GM19099 (cell line): ENCODE data around the gene TOR1B.

ENCODE experiments used
- POLR2A ChIP-seq: IDR thresholded peaks from 3 replicates; pipeline ENCODE4 v1.6.1; 2011; ENCODE audit warnings: low read depth; ENCODE audit not compliant: insufficient read length; ENCODE audit errors: extremely low read depth

The TOR1B gene

DNA sequence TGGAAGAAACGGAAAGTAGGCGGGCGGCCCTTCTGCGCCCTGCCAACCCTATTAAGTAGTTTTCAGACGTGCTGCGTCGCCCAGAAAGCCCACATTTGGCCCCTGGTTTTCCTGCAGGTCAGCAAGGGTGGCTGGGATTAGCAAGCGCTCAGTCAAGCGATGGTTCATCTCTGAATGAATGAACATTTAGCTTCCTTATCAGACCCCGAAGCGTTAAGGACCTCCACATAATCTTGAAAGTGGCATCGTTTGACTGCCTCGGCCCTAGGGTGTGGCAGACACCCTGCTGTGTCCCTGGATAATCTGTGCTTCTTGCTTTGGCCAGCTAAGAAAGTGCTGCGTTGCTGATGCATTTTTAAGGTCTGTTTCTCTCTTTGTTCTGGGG, 684 bp downstream of the TOR1B start:
- TF ChIP-seq POLR2A: no peak

DNA sequence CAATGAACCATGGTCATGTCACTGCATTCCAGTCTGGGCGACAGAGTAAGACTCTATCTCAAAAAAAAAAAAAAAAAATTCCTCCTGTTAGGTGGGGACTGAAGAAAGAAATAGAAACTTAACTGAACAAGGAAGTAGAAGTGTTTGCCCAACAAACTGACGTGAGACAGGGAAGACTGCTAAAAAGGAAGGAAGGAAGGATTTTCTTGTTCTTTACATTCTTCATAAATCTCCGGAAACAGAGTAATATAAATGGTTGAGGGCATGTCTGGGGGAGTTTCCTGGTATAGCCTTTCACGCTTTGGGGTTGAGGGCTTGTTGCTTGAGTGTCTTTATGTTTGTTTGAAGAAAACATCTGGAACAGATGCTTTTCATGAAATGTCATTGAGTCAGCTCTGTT, 3.1 kb downstream of the TOR1B start:
- no peak for TF ChIP-seq POLR2A

DNA sequence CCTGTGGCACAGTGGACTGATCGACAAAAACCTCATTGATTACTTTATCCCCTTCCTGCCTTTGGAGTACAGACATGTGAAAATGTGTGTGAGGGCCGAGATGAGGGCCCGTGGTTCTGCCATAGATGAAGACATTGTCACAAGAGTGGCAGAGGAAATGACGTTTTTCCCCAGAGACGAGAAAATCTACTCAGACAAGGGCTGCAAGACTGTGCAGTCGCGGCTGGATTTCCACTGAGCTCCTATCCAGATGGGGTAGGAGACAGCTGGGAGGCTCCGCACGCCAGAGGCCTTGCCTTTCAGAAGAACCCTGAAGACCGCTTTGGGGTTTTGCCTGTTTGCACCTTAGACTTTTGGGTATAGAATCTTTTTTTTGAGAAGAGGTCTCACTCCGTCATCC, 6.4 kb downstream of the TOR1B start:
- no peak for TF ChIP-seq POLR2A

DNA sequence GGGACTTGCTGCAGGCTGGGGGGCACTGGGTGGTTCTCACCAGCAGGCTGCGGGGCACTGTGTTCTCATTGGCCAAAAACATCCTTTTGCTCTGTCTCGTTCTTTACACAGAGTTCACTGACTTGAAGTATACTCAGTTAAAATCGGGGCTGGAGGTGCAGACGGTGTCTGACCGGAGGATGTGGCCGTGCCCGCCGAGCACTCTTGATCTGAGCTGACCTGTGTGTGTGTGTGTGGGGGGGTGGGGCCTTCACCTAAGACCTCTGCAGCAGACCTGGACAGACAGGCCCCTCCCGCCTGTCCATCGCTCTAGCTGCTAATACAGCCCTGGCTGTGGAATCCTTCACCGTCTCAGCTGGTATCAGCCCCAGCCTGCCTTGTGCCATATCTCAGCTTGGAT, 7.1 kb downstream of the TOR1B start:
- no peak for TF ChIP-seq POLR2A

DNA sequence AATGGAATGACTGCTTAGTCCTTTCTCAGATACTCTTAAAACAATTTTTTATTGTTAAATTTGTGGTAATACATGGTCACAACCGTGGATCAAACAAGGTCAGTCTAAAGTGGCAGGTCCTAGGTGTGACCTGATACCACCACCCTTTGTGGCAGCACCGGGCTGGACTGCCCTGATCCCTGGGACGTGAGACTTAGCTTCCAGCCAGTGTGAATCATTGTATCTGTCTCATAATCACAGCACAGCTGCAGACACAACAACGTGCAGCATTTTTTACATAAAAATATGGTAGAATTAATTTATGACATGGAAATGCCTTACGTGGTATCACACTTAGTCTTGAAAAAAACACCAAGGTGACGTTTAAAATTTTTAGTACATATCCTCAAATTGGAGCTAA, 7.8 kb downstream of the TOR1B start:
- TF ChIP-seq POLR2A: no peak

DNA sequence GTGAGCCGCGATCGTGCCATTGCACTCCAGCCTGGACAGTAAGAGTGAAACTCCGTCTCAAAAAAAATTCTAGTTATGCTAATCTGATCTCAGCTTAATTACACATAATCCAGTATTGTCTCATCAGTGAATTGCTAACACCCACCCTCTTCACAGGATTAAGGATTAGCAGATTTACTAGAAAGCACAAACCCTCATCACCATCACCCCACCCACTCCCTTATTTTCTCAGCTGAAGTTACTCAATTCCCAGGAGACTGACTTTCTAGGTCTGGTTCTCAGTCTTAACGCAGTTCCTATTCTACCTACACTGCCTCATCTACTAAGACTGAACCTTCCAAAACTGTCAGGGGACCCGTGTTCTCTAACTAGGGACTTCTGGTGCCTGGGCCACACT, 9.0 kb downstream of the TOR1B start:
- no peak for TF ChIP-seq POLR2A

DNA sequence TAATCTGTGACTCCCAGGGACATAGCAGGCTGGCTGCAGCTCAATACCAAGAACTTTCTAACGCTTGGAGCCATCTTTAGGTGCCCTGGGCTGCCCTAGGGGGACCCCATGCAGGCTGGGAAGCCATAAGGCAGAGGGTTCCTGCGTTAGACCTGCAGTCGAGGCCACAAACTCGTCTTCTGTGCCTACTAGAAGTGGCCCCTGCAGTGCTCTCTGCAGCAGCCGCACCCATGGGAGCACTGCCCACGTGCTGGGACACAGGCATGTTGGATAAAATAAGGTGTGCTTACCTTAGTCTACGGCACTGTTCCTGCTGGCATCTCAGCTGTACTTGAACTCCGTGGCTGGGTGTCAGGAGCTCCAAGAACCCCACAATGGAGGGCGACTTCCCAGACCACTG, 9.4 kb downstream of the TOR1B start:
- TF ChIP-seq POLR2A: no peak

DNA sequence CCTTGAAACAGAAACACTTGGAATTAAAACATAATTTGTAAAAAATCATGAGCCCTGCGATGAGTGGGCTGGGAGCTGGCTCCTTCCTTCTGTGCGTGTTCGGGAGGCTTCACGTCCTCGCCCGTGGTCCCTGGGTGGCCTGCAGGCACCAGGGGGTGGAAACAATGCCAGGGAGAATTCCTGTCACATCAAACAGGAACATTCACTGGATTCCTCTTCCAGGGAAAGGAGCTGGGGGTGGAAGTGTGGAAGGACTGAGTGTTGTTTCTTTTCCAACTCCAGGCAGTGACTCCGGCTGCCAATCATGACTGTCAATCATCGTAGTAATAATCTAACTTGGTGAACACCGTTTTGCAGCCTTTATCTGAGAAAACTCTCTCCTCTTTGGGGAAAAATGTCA, 10.7 kb downstream of the TOR1B start:
- TF ChIP-seq POLR2A: no peak

DNA sequence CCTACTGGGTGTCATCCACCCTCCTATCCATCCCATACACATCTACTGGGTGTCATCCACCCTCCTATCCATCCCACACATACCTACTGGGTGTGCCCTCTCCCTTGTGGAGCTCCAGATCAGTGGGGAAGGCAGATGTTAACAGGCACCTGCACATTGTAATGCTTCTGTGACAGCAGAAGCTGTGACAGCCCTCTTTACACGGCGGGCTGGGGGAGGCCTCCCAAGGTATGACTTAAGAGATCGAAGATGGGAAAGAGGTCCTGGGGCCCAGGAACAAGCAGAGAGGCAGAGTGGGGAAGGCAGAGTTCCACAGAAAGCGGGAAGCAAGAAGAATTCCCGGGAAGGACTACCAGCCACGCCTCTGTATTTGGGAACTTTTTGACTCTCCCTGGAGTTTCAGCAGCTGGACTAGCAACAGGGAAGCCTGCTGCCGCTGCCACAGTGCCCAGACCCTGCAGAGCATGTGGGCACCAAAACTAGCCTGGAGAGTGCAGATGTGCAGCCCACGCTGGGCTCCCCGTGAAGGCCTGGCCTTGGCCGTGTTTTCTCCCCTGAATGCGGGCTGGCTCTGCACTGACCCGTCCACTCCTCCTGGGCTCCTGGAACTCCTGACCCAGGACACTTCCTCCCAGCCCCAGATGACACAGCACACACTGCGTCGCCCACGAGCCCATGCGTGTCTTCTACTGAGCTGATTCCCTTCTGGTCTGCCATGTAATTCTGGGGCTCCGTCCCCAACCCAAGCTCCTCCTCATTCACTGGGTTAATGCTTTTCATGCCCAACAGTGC, 11.6 kb downstream of the TOR1B start:
- no peak for TF ChIP-seq POLR2A

DNA sequence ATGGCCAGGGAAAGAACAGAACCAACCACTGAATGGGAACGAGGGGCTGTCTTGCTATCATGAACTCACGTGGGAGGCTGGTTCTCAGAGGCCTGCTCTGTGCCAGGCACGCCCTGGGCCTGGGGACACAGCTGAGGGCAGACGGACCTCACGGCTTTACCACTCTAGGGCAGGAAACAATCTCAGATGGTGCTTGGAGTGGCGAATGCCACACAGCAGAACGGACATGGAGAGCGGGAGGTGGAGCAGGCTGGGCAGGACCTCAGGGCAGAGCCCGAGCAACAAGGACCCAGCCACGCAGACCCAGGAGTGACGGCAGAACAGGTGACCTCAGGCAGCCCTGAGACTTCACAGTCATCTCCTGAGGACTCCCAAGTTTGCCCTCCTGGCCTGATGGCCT, 12.3 kb downstream of the TOR1B start:
- TF ChIP-seq POLR2A: no peak

DNA sequence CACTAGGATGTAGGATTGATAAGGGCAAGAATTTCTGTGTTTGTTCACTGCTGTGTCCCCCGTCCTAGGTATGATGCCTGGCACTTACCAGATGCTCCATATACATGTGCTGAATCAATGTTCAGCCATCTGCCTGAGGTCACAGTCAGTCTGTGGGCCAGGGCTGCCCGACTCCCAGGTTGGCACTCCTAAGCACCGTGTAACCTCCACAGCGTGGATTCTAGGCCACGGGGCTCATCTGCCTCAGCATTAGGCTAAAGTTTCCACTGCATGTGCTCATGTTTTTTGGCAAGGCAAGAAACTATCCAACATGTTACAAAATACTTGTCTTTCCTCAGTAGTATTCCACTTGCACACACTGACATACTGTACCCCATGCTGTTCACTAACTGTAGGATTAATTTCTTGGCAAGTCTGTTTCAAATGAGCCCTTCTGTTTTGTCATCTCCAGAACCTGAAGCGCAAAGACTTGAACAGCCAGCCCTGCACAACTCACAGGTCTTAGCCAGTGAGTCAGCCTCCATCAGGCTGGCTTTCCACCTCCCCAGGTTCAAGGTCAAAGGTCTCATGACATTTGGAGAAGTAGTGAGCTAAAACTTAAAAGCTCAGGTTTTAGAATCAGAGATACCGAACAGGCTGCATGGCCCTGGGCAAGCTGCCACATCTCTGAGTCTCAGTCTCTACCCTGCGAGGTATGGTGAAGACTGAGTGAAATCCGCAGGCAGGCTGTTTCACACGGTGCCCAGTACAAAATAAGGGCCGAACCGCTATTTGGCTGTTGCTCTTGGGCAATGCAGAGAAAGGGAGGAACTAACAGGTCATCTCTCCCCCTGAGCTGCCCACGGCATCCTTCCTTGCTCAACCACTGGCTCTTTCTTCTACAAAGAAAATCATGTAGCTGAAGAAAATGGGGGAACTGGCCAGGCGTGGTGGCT, 13.8 kb downstream of the TOR1B start:
- TF ChIP-seq POLR2A: no peak

DNA sequence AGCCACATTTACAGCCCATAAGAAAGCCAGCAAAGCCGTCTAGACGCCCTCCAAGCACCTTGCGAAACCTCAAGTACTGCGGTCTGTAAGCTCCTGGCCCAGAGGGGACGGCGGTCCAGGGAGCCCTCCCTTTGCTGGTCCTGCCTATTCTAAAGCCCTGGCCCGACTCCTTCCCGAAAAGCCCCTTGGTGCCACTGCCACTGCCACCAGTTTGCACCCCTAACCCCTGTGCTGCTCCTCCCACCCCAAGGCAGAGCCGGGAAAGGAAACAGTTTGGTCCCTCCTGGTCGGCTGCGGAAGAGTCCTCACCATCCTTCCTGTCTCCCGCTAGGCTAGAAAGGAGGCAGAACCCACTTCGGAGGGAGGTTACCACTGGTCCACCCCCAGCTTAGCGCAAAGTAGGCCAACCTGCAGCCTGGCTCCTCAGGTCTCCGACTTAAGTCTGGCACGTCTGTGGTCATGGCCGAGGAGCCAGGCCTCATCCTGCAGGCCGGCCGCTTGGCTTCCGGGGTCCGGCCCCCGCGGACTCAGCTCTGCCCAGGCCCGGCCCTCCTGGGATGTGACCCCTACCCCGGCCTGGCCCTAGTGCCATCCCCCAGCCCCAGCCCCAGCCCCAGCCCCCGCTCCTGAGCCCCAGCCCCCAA, 20.0 kb downstream of the TOR1B start:
- peak; percentile 20 for TF ChIP-seq POLR2A

DNA sequence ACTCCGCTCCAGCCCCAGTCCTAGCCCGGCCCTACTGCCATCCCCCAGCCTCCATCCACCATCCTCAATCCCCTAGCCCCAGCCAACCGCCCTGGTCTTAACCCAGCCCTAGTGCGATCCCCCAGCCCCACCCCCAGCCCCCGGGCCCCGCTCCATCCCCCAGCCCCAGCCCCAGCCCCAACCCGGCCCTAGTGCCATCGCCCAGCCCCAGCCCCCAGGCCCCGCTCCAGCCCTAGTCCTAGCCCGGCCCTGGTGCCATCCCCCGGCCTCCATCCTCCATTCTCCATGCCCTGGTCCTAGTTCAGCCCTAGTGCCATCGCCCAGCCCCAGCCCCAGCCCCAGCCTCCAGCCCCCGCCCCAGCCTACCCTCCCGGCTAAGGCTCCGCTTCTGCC, 20.6 kb downstream of the TOR1B start:
- TF ChIP-seq POLR2A: no peak

DNA sequence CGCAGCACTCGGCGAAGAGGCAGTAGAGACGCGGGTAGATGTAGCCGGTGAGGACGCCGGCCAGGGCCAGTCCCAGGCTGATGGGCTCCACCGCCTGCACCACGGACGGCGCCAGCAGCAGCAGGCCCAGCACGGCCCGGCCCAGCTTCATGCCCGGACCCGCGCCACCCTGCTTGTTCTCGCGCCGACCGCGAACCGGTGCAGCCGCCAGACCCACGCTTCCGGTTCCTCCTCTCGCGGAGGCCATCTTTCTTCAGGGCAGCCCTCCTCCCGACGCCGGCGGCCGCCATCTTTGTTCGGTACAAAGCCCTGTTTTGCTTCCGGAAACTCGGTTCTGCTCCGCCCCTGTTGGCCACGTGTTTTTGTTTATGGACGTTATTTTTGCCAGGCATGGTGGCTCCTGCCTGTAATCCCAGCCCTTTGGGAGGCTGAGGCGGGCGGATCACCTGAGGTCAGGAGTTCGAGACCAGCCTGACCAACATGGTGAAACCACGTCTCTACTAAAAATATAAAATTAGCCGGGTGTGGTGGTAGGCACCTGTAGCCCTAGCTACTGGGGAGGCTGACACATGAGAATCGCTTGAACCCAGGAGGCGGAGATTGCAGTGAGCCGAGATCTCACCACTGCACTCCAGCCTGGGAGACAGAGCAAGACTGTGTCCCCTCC, 21.1 kb downstream of the TOR1B start, which contains the start of gene TOR1A:
TOR1A (minus strand) TSS at position 202 of the 667 bp plus-strand sequence; CDS start at position 151, 51 bp downstream.
- peak; percentile 90 for TF ChIP-seq POLR2A

DNA sequence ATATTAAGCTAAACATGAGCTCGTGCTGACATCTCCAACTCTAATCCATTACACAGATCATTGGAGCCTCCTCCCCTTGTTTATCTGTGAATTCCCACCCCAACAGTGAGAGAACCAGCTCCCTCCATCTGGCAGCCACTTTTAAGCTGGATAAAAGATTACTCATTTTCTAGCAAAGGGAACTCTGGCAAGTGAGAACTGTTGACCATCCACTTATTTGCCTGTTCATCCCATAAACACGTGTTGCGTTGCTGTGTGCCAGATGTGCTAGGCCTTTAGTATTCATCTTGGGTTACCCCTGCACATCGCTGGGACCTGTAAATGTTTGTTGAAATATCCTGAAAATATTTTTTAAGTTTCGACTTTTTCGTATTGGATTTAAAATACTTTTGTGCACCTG, 23.4 kb downstream of the TOR1B start:
- no peak for TF ChIP-seq POLR2A

DNA sequence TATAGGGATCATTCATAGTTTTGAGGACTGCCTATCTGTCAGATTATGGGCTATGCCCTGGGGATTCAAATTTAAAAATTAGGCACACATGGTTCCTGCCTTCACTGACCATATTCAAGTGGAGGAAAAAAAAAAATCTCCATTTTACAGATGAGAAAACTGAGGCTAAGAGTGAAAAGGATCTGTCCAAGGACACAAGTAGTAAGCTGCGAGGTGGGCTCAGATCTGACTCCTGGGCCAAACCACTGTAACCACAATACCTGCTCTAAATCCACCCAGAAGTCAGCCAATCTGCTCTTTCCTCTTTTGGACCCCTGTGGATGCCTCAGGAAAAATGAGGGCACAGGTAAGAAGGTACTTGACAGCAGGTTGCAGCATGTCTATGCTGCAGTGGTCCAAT, 23.8 kb downstream of the TOR1B start:
- TF ChIP-seq POLR2A: no peak

DNA sequence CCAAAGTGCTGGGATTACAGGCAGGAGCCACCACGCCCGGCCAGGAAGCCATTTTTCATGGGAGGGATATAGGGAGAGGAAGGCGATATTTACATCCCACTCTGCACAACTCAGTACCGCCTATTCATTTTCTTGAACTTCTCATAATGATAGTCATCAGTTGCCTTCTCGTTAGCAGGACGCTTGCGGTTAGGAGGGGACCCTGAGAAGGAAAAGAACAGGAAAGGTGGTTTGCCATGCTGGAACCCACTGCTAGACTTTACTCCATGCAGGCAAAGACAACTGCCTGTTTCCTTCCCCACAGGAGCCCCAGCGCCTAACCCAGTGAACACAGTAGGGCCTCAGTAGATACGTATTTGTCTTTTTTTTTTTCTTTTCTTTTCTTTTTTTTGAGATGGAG, 25.1 kb downstream of the TOR1B start:
- no peak for TF ChIP-seq POLR2A
